WTC11 (cell line): Measurements from ENCODE around the gene LMO3. TPM values are rescaled to one million over a fixed set of nuclear protein-coding genes. Genes with fewer than 3 reads are reported as not detected.

Experiments
- CBFB ChIP-seq: sonication (generic); formaldehyde crosslinking; IDR thresholded peaks from 2 replicates; pipeline ENCODE4 v1.8.1; 2022; ENCODE audit warnings: mild to moderate bottlenecking, low read depth, missing genetic modification reagents
- ESRRA ChIP-seq: sonication (generic); formaldehyde crosslinking; IDR thresholded peaks from 2 replicates; pipeline ENCODE4 v1.8.1; 2022; ENCODE audit warnings: mild to moderate bottlenecking, missing genetic modification reagents, borderline replicate concordance
- TEAD1 ChIP-seq: sonication (generic); formaldehyde crosslinking; IDR thresholded peaks from 2 replicates; pipeline ENCODE4 v1.8.0; 2022; ENCODE audit warnings: mild to moderate bottlenecking, missing genetic modification reagents
- ZNF138 ChIP-seq: sonication (generic); formaldehyde crosslinking; conservative IDR thresholded peaks from 2 replicates; pipeline ENCODE4 v1.8.1; 2022; ENCODE audit warnings: mild to moderate bottlenecking, moderate library complexity, missing genetic modification reagents
- total RNA-seq: library from RNA; stranded (reverse); gene quantifications from 3 replicates; pipeline ENCODE4 v1.2.3, GENCODE V29; 2021
- TF ChIP-seq, protein P1 (sequence below): sonication (generic); formaldehyde crosslinking; conservative IDR thresholded peaks from 2 replicates; pipeline ENCODE4 v1.8.1; 2022; ENCODE audit warnings: mild to moderate bottlenecking, missing genetic modification reagents
- TF ChIP-seq, protein P2 (sequence below): sonication (generic); formaldehyde crosslinking; IDR thresholded peaks from 2 replicates; pipeline ENCODE4 v1.8.1; 2022; ENCODE audit warnings: missing genetic modification reagents, borderline replicate concordance

Gene LMO3
- total RNA-seq, 1 experiment from 2014 or later, result 29.8 TPM

DNA sequence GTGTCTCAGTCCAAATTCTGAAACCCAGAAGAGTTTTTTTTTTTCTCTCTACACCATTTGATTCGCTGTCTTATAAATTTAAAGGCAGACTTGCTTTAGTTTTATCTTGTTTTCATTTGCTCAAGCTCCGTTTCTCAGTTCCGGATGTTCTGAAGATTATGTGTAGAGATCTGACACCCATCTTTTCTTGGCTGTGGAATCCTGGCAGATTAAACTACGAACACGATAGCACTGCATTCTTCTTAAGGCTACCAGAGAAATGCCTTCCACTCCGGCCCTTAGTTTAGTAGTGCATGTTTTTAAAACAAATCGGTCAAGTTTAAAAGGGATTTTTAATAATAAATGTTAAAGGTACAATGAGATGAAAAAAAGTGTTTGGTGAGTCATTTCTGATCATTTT is 106.4 kb downstream of the LMO3 start (continued):
- TF ChIP-seq ZNF138 (CRISPR knock-in tag) (no peak), ESRRA (no peak), CBFB (CRISPR knock-in tag) (no peak), TEAD1 (CRISPR knock-in tag) (no peak)
- TF ChIP-seq, protein P1, sequence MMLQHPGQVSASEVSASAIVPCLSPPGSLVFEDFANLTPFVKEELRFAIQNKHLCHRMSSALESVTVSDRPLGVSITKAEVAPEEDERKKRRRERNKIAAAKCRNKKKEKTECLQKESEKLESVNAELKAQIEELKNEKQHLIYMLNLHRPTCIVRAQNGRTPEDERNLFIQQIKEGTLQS (CRISPR knock-in tag), result no peak
- TF ChIP-seq, protein P2, sequence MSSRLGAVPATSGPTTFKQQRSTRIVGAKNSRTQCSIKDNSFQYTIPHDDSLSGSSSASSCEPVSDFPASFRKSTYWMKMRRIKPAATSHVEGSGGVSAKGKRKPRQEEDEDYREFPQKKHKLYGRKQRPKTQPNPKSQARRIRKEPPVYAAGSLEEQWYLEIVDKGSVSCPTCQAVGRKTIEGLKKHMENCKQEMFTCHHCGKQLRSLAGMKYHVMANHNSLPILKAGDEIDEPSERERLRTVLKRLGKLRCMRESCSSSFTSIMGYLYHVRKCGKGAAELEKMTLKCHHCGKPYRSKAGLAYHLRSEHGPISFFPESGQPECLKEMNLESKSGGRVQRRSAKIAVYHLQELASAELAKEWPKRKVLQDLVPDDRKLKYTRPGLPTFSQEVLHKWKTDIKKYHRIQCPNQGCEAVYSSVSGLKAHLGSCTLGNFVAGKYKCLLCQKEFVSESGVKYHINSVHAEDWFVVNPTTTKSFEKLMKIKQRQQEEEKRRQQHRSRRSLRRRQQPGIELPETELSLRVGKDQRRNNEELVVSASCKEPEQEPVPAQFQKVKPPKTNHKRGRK (CRISPR knock-in tag), result no peak
